Astrocyte (in vitro differentiated cells and primary cell): Measurements from ENCODE around the gene ADAM19. TPM values are rescaled to one million over a fixed set of nuclear protein-coding genes. Genes with fewer than 3 reads are reported as not detected.

Experiments used
- DNase-seq: peaks from one replicate; pipeline ENCODE4 v3.0.0-alpha.2; 2010; ENCODE audit warnings: low read depth
- FAIRE-seq: peaks from 2 replicates; lab custom pipeline; 2011; peaks lifted over from hg19 to GRCh38; lab: Jason Lieb, UNC
- H2AFZ ChIP-seq: 2 replicates; pipeline ENCODE4 v1.6.0; 2012; ENCODE audit warnings: low read depth, low read length, inconsistent platforms
- H3K27ac ChIP-seq: 2 replicates; pipeline ENCODE4 v1.5.1; 2011; ENCODE audit warnings: low read depth, low read length, inconsistent platforms
- H3K27me3 ChIP-seq: 2 replicates; pipeline ENCODE4 v1.6.0; 2011; ENCODE audit warnings: low read length, inconsistent platforms; ENCODE audit not compliant: insufficient read depth
- H3K36me3 ChIP-seq: 2 replicates; pipeline ENCODE4 v1.5.1; 2011; ENCODE audit warnings: low read length, inconsistent platforms; ENCODE audit not compliant: insufficient read depth
- H3K4me1 ChIP-seq: 2 replicates; pipeline ENCODE4 v1.5.1; 2011; ENCODE audit warnings: low read length, inconsistent platforms; ENCODE audit not compliant: insufficient read depth
- H3K4me2 ChIP-seq: 2 replicates; pipeline ENCODE4 v1.6.0; 2012; ENCODE audit warnings: low read length, inconsistent platforms
- H3K4me3 ChIP-seq: 2 replicates; pipeline ENCODE4 v1.5.1; 2011; ENCODE audit warnings: low read depth, mild to moderate bottlenecking, low read length, inconsistent platforms; ENCODE audit not compliant: insufficient read depth
- H3K79me2 ChIP-seq: 2 replicates; pipeline ENCODE4 v1.6.0; 2012; ENCODE audit warnings: mild to moderate bottlenecking, low read length, inconsistent platforms; ENCODE audit not compliant: insufficient read depth
- H3K9ac ChIP-seq: 2 replicates; pipeline ENCODE4 v1.6.0; 2012; ENCODE audit warnings: mild to moderate bottlenecking, low read length, inconsistent platforms
- H3K9me3 ChIP-seq: 2 replicates; pipeline ENCODE4 v1.5.1; 2012; ENCODE audit warnings: low read depth, mild to moderate bottlenecking, low read length, inconsistent platforms; ENCODE audit not compliant: insufficient read depth
- H4K20me1 ChIP-seq: 2 replicates; pipeline ENCODE4 v1.6.0; 2012; ENCODE audit warnings: low read length, inconsistent platforms; ENCODE audit not compliant: insufficient read depth
- H3K27ac Mint-ChIP-seq: one replicate; pipeline ENCODE4 v1.8.0; 2021; ENCODE audit warnings: mild to moderate bottlenecking, mixed read lengths; ENCODE audit not compliant: unreplicated experiment
- H3K27me3 Mint-ChIP-seq: one replicate; pipeline ENCODE4 v1.8.0; 2021; ENCODE audit warnings: low read depth, mixed read lengths; ENCODE audit not compliant: unreplicated experiment
- H3K36me3 Mint-ChIP-seq: one replicate; pipeline ENCODE4 v1.8.0; 2021; ENCODE audit warnings: low read depth, mixed read lengths; ENCODE audit not compliant: unreplicated experiment
- H3K4me1 Mint-ChIP-seq: one replicate; pipeline ENCODE4 v1.8.0; 2021; ENCODE audit warnings: low read depth, mixed read lengths; ENCODE audit not compliant: unreplicated experiment
- H3K4me3 Mint-ChIP-seq: one replicate; pipeline ENCODE4 v1.8.0; 2021; ENCODE audit warnings: mild to moderate bottlenecking, moderate library complexity, mixed read lengths; ENCODE audit not compliant: unreplicated experiment
- H3K9me3 Mint-ChIP-seq: one replicate; pipeline ENCODE4 v1.8.0; 2021; ENCODE audit warnings: mild to moderate bottlenecking, mixed read lengths; ENCODE audit not compliant: unreplicated experiment
- CTCF ChIP-seq: IDR thresholded peaks from 2 replicates; pipeline ENCODE4 v1.5.1; 2011; ENCODE audit warnings: low read depth, mild to moderate bottlenecking, inconsistent platforms, low read length, moderate library complexity; ENCODE audit not compliant: insufficient read depth
- EZH2 ChIP-seq: IDR thresholded peaks from 2 replicates; pipeline ENCODE4 v1.6.1; 2012; ENCODE audit warnings: mild to moderate bottlenecking, low read length, inconsistent platforms; ENCODE audit not compliant: insufficient read depth
- total RNA-seq: library from RNA; stranded (reverse); gene quantifications from 2 replicates; pipeline ENCODE4 v1.2.1, GENCODE V29; 2021

The ADAM19 gene
- total RNA-seq, 1 donor from 2014 or later: 316 TPM

DNA sequence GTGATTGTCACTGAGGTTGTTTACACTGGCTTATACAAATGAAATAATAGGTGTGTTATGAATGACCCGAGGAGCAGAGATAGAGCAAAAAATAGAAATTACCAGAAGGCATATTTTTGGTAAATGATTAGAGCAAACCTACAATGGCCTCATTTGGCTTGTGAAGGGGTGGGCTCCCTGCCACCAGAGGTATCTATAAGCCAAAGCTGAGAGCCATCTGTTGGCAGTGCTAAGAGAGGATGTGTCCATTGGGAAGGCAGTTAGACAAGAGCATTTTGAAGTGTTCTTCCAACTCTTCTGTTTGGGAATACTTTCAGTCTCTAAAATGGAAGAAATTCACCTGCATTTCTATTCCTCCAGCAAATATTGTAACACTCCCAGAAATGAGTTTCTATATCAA is 104.9 kb downstream of the ADAM19 start:
- Histone ChIP-seq H3K27me3 (no peaks in the 10 kb centered on the region), H3K9me3 (no peaks in the 10 kb centered on the region), H3K79me2 (no peaks in the 10 kb centered on the region), H3K36me3 (peaks cover 6% of the 10 kb centered on the region), H4K20me1 (no peaks in the 10 kb centered on the region), H3K9ac (no peak overlapping the region), H3K4me1 (peaks cover 26% of the 10 kb centered on the region), H2AFZ (no peak overlapping the region), H3K27ac (no peak overlapping the region), H3K4me2 (no peak overlapping the region), H3K4me3 (no peak overlapping the region)
- H3K36me3 Mint-ChIP-seq: peaks cover 10% of the 10 kb centered on the region
- peaks cover 21% of the 10 kb centered on the region for H3K4me1 Mint-ChIP-seq
- DNase-seq (no peak), FAIRE-seq (no peak)
- H3K9me3 Mint-ChIP-seq: peaks cover 2% of the 10 kb centered on the region
- peak overlapping the region; percentile 16 for H3K27ac Mint-ChIP-seq
- H3K27me3 Mint-ChIP-seq: no peaks in the 10 kb centered on the region
- no peak overlapping the region for H3K4me3 Mint-ChIP-seq
- no peak for TF ChIP-seq EZH2
- TF ChIP-seq CTCF: no peak

- Histone ChIP-seq H3K4me1 (peaks cover 21% of the 10 kb centered on the region), H3K4me3 (no peak overlapping the region), H2AFZ (no peak overlapping the region), H3K9me3 (no peaks in the 10 kb centered on the region), H3K27ac (no peak overlapping the region), H3K9ac (no peak overlapping the region), H3K4me2 (no peak overlapping the region), H3K27me3 (no peaks in the 10 kb centered on the region), H4K20me1 (no peaks in the 10 kb centered on the region), H3K79me2 (no peaks in the 10 kb centered on the region), H3K36me3 (peaks cover 3% of the 10 kb centered on the region)
- TF ChIP-seq CTCF (no peak), EZH2 (no peak)
- Mint-ChIP-seq H3K27ac (no peak overlapping the region), H3K9me3 (peaks cover 2% of the 10 kb centered on the region), H3K27me3 (no peaks in the 10 kb centered on the region), H3K4me1 (peaks cover 23% of the 10 kb centered on the region), H3K4me3 (no peak overlapping the region), H3K36me3 (peaks cover 7% of the 10 kb centered on the region)
- no peak for DNase-seq
- FAIRE-seq: no peak
Observed at GRCh38 chr5:157469687-157470086, 105.9 kb downstream of the ADAM19 start.

- TF ChIP-seq EZH2 (no peak), CTCF (no peak)
- Mint-ChIP-seq H3K4me1 (peaks cover 29% of the 10 kb centered on the region), H3K36me3 (peaks cover 9% of the 10 kb centered on the region), H3K9me3 (peaks cover 2% of the 10 kb centered on the region), H3K27ac (no peak overlapping the region), H3K4me3 (no peak overlapping the region), H3K27me3 (no peaks in the 10 kb centered on the region)
- H3K9me3 ChIP-seq: no peaks in the 10 kb centered on the region
- no peaks in the 10 kb centered on the region for H3K27me3 ChIP-seq
- H2AFZ ChIP-seq: no peak overlapping the region
- H3K79me2 ChIP-seq: no peaks in the 10 kb centered on the region
- H3K4me3 ChIP-seq: no peak overlapping the region
- FAIRE-seq (no peak), DNase-seq (no peak)
- H3K4me1 ChIP-seq: peaks cover 21% of the 10 kb centered on the region
- no peaks in the 10 kb centered on the region for H4K20me1 ChIP-seq
- H3K27ac ChIP-seq: no peak overlapping the region
- no peak overlapping the region for H3K9ac ChIP-seq
- no peak overlapping the region for H3K4me2 ChIP-seq
- peaks cover 3% of the 10 kb centered on the region for H3K36me3 ChIP-seq
Observed at GRCh38 chr5:157469073-157469472, 106.5 kb downstream of the ADAM19 start.
